ENCODE results near the gene HSD17B13.

The HSD17B13 gene

DNA sequence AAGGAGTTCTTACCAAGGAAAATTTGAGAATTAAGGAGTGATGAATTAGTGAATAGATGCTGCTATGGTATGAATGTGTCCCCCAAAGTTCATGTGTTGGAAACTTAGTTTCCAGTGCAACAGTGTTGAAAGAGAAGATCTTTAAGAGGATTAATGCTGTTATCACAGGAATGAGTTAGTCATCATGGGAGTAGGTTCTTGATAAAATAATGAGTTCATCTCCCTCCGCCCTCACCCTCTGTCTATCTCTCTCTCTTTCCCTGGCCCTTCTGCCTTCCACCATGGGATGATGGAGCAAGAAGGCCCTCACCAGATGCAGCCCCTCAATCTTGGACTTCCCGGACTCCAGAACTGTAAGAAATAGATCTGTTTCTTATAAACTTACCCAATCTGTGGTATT is 64.0 kb downstream of the HSD17B13 start:
- no peak for DNase-seq

GRCh38 chr4:87257523-87257922 is 65.2 kb downstream of the HSD17B13 start:
- DNase-seq, result no peak

DNA sequence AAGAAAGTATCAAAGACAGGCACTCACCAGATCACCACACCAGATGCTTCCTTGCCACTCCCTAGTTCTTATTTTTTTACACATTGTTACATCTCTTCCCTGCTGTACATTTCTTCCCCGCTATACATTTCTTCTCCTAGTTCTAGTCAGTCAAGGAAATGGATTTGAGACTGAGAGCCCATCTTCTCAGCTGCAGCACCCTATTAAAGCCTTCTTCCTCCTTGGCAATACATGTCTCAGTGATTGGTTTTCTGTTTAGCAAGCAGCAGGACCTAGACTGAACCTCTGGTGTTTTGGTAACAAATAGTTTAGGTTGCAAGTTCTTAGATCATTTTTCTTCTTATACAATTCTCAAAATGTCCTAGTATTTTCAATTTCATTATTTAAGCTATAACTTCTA is 66.9 kb downstream of the HSD17B13 start:
- DNase-seq, result no peak

Data from activated T-cell treated with anti-CD3 and anti-CD28 coated beads for 4 hours (primary cell).